Mesendoderm (in vitro differentiated cells): Measurements from ENCODE around the gene STX1A.

Source experiments
- DNase-seq: peaks from one replicate; pipeline ENCODE4 v3.0.0; 2013
- H2AK5ac ChIP-seq: 2 replicates; pipeline ENCODE4 v1.6.1; 2013; ENCODE audit warnings: low read length, inconsistent platforms
- H2BK120ac ChIP-seq: 2 replicates; pipeline ENCODE4 v1.6.1; 2013; ENCODE audit warnings: low read depth, mild to moderate bottlenecking, low read length, moderate library complexity, mixed read lengths
- H2BK15ac ChIP-seq: replicated peaks from 2 replicates; pipeline ENCODE4 v1.6.1; 2013; ENCODE audit warnings: low read depth, mild to moderate bottlenecking, moderate library complexity
- H2BK5ac ChIP-seq: 2 replicates; pipeline ENCODE4 v1.6.1; 2013; ENCODE audit warnings: low read length, inconsistent platforms
- H3K18ac ChIP-seq: 2 replicates; pipeline ENCODE4 v1.6.1; 2013; ENCODE audit warnings: mild to moderate bottlenecking, low read length, mixed read lengths
- H3K23ac ChIP-seq: one replicate; pipeline ENCODE4 v1.6.1; 2013; ENCODE audit warnings: low read length
- H3K27ac ChIP-seq: 2 replicates; pipeline ENCODE4 v1.5.1; 2013; ENCODE audit warnings: low read depth, mild to moderate bottlenecking, inconsistent platforms, low read length, moderate library complexity
- H3K27me3 ChIP-seq: 2 replicates; pipeline ENCODE4 v1.6.1; 2013; ENCODE audit warnings: low read length, control low read depth, mild to moderate bottlenecking, inconsistent platforms; ENCODE audit not compliant: insufficient read depth, poor library complexity
- H3K36me3 ChIP-seq: 2 replicates; pipeline ENCODE4 v1.6.1; 2013; ENCODE audit warnings: low read length, inconsistent platforms; ENCODE audit not compliant: control insufficient read depth, insufficient read depth
- H3K4ac ChIP-seq: one replicate; pipeline ENCODE4 v1.6.1; 2013; ENCODE audit warnings: low read depth, mild to moderate bottlenecking, low read length, moderate library complexity
- H3K4me1 ChIP-seq: 2 replicates; pipeline ENCODE4 v1.6.1; 2013; ENCODE audit warnings: low read depth, low read length, inconsistent platforms; ENCODE audit not compliant: control insufficient read depth
- H3K4me2 ChIP-seq: 2 replicates; pipeline ENCODE4 v1.6.1; 2013; ENCODE audit warnings: low read length
- H3K4me3 ChIP-seq: 2 replicates; pipeline ENCODE4 v1.5.1; 2013; ENCODE audit warnings: mild to moderate bottlenecking, low read length
- H3K56ac ChIP-seq: one replicate; pipeline ENCODE4 v1.6.1; 2013; ENCODE audit warnings: low read length
- H3K79me1 ChIP-seq: 2 replicates; pipeline ENCODE4 v1.6.1; 2013; ENCODE audit warnings: low read length, inconsistent platforms
- H3K79me2 ChIP-seq: 2 replicates; pipeline ENCODE4 v1.6.1; 2013; ENCODE audit warnings: mild to moderate bottlenecking, low read length; ENCODE audit not compliant: control insufficient read depth, insufficient read depth
- H3K9ac ChIP-seq: 2 replicates; pipeline ENCODE4 v1.6.1; 2013; ENCODE audit warnings: low read length, inconsistent platforms
- H4K5ac ChIP-seq: one replicate; pipeline ENCODE4 v1.6.1; 2013; ENCODE audit warnings: low read length
- H4K8ac ChIP-seq: one replicate; pipeline ENCODE4 v1.6.1; 2013; ENCODE audit warnings: low read depth, mild to moderate bottlenecking, control low read depth, low read length, moderate library complexity
- WGBS: extraction: QIAGEN DNeasy Blood & Tissue Kit; methylation state at CpG from one replicate; pipeline ENCODE4 v1.1.7; 2013; ENCODE audit warnings: low lambda C conversion rate, missing lambda C conversion rate; ENCODE audit not compliant: insufficient coverage; ENCODE audit errors: extremely low coverage; 5-methylcytosine and 5-hydroxymethylcytosine counted together

STX1A gene

GRCh38 chr7:73683056-73683787 lies 36.2 kb downstream of the STX1A start, which contains the start of the genes BUD23 and DNAJC30:
TSS of gene BUD23 (plus strand) at chr7:73683597. CDS start at chr7:73683626, 29 bp downstream.
TSS of gene DNAJC30 (minus strand) at chr7:73683453. CDS start at chr7:73683423, 30 bp downstream.
- peak within 1 kb of the TSS; percentile 86 for H3K4me2 ChIP-seq
- no peak within 1 kb of the TSS for H3K4ac ChIP-seq
- H3K27me3 ChIP-seq = no peaks in the 10 kb centered on the region
- H3K79me1 ChIP-seq = peaks cover 28% of the 10 kb centered on the region
- no peak within 1 kb of the TSS for H3K27ac ChIP-seq
- peaks cover 5% of the 10 kb centered on the region for H3K36me3 ChIP-seq
- H3K18ac ChIP-seq = peak within 1 kb of the TSS; percentile 41
- no peak within 1 kb of the TSS for H3K23ac ChIP-seq
- peaks cover 48% of the 10 kb centered on the region for H3K79me2 ChIP-seq
- peak within 1 kb of the TSS; percentile 90 for H3K4me3 ChIP-seq
- no peak within 1 kb of the TSS for H2AK5ac ChIP-seq
- H4K8ac ChIP-seq = peak within 1 kb of the TSS; percentile 40
- H3K4me1 ChIP-seq = peaks cover 4% of the 10 kb centered on the region
- WGBS = no CpG with 5 or more reads among the region's 68 CpGs
- DNase-seq = peak; percentile 98
- no peak within 1 kb of the TSS for H4K5ac ChIP-seq
- no peak within 1 kb of the TSS for H2BK120ac ChIP-seq
- peak within 1 kb of the TSS; percentile 97 for H3K56ac ChIP-seq
- no peak within 1 kb of the TSS for H2BK5ac ChIP-seq
- peak within 1 kb of the TSS; percentile 92 for H3K9ac ChIP-seq
- no peak within 1 kb of the TSS for H2BK15ac ChIP-seq

GRCh38 chr7:73682745-73683055 lies 36.8 kb downstream of the STX1A start:
- Histone ChIP-seq H3K4me2 (peak overlapping the region; percentile 86), H3K27me3 (no peaks in the 10 kb centered on the region), H3K36me3 (peaks cover 7% of the 10 kb centered on the region), H2BK5ac (no peak overlapping the region), H3K79me1 (peaks cover 28% of the 10 kb centered on the region), H4K5ac (no peak overlapping the region), H2AK5ac (no peak overlapping the region), H3K4me1 (peaks cover 4% of the 10 kb centered on the region), H3K27ac (no peak overlapping the region), H3K4ac (no peak overlapping the region), H3K23ac (no peak overlapping the region), H2BK120ac (no peak overlapping the region), H3K4me3 (peak overlapping the region; percentile 90), H3K79me2 (peaks cover 48% of the 10 kb centered on the region), H3K56ac (peak overlapping the region; percentile 97), H2BK15ac (no peak overlapping the region), H3K9ac (peak overlapping the region; percentile 92), H3K18ac (no peak overlapping the region), H4K8ac (peak overlapping the region; percentile 40)
- WGBS = no CpG with 5 or more reads among the region's 33 CpGs
- DNase-seq = no peak

- H4K5ac ChIP-seq = no peak overlapping the region
- H2BK120ac ChIP-seq = no peak overlapping the region
- H3K4me2 ChIP-seq = no peak overlapping the region
- peaks cover 40% of the 10 kb centered on the region for H3K79me2 ChIP-seq
- no peak overlapping the region for H3K23ac ChIP-seq
- no peak overlapping the region for H3K18ac ChIP-seq
- no peak overlapping the region for H3K56ac ChIP-seq
- no peak overlapping the region for H3K27ac ChIP-seq
- DNase-seq = no peak
- peaks cover 4% of the 10 kb centered on the region for H3K4me1 ChIP-seq
- peaks cover 23% of the 10 kb centered on the region for H3K79me1 ChIP-seq
- H3K4ac ChIP-seq = no peak overlapping the region
- no peak overlapping the region for H2BK5ac ChIP-seq
- no peak overlapping the region for H2BK15ac ChIP-seq
- H3K27me3 ChIP-seq = no peaks in the 10 kb centered on the region
- no CpG with 5 or more reads among the region's 8 CpGs for WGBS
- H3K4me3 ChIP-seq = no peak overlapping the region
- peaks cover 2% of the 10 kb centered on the region for H3K36me3 ChIP-seq
- H4K8ac ChIP-seq = no peak overlapping the region
- H3K9ac ChIP-seq = peak overlapping the region; percentile 10
- no peak overlapping the region for H2AK5ac ChIP-seq
Observed at GRCh38 chr7:73681031-73681430, 38.4 kb downstream of the STX1A start.

- H3K23ac ChIP-seq = no peak overlapping the region
- no peak overlapping the region for H3K56ac ChIP-seq
- no peaks in the 10 kb centered on the region for H3K27me3 ChIP-seq
- DNase-seq = no peak
- H3K9ac ChIP-seq = no peak overlapping the region
- H2BK15ac ChIP-seq = no peak overlapping the region
- no peak overlapping the region for H2BK5ac ChIP-seq
- H3K4me1 ChIP-seq = peaks cover 4% of the 10 kb centered on the region
- H3K36me3 ChIP-seq = peaks cover 2% of the 10 kb centered on the region
- no peak overlapping the region for H3K4me2 ChIP-seq
- no peak overlapping the region for H3K4me3 ChIP-seq
- no CpG with 5 or more reads among the region's 7 CpGs for WGBS
- no peak overlapping the region for H4K5ac ChIP-seq
- no peak overlapping the region for H2AK5ac ChIP-seq
- H4K8ac ChIP-seq = no peak overlapping the region
- no peak overlapping the region for H2BK120ac ChIP-seq
- peaks cover 39% of the 10 kb centered on the region for H3K79me2 ChIP-seq
- peaks cover 23% of the 10 kb centered on the region for H3K79me1 ChIP-seq
- H3K18ac ChIP-seq = no peak overlapping the region
- H3K4ac ChIP-seq = no peak overlapping the region
- no peak overlapping the region for H3K27ac ChIP-seq
Observed at GRCh38 chr7:73680501-73680900, 39.0 kb downstream of the STX1A start.

- Histone ChIP-seq H2BK120ac (no peak overlapping the region), H4K5ac (no peak overlapping the region), H3K27me3 (no peaks in the 10 kb centered on the region), H4K8ac (no peak overlapping the region), H3K56ac (no peak overlapping the region), H3K4me1 (peaks cover 4% of the 10 kb centered on the region), H2BK15ac (no peak overlapping the region), H2AK5ac (no peak overlapping the region), H3K4ac (no peak overlapping the region), H2BK5ac (no peak overlapping the region), H3K36me3 (peaks cover 2% of the 10 kb centered on the region), H3K4me2 (no peak overlapping the region), H3K27ac (no peak overlapping the region), H3K9ac (no peak overlapping the region), H3K79me2 (peaks cover 31% of the 10 kb centered on the region), H3K23ac (no peak overlapping the region), H3K4me3 (no peak overlapping the region), H3K79me1 (peaks cover 21% of the 10 kb centered on the region), H3K18ac (no peak overlapping the region)
- no CpG with 5 or more reads among the region's 2 CpGs for WGBS
- no peak for DNase-seq
Observed at GRCh38 chr7:73679709-73680108, 39.8 kb downstream of the STX1A start.

- no peak overlapping the region for H3K4me2 ChIP-seq
- H3K23ac ChIP-seq = no peak overlapping the region
- H3K9ac ChIP-seq = no peak overlapping the region
- no peak overlapping the region for H3K4ac ChIP-seq
- peaks cover 2% of the 10 kb centered on the region for H3K36me3 ChIP-seq
- no peak overlapping the region for H4K8ac ChIP-seq
- H3K27me3 ChIP-seq = no peaks in the 10 kb centered on the region
- H3K56ac ChIP-seq = no peak overlapping the region
- no peak overlapping the region for H3K27ac ChIP-seq
- H3K79me1 ChIP-seq = peaks cover 21% of the 10 kb centered on the region
- H3K4me1 ChIP-seq = peaks cover 4% of the 10 kb centered on the region
- no peak overlapping the region for H2BK5ac ChIP-seq
- H4K5ac ChIP-seq = no peak overlapping the region
- H2AK5ac ChIP-seq = no peak overlapping the region
- WGBS = no CpG with 5 or more reads among the region's 6 CpGs
- H2BK120ac ChIP-seq = no peak overlapping the region
- H3K79me2 ChIP-seq = peaks cover 23% of the 10 kb centered on the region
- H3K4me3 ChIP-seq = no peak overlapping the region
- no peak overlapping the region for H3K18ac ChIP-seq
- DNase-seq = no peak
- H2BK15ac ChIP-seq = no peak overlapping the region
Observed at GRCh38 chr7:73678862-73679261, 40.6 kb downstream of the STX1A start.
